HG02981 (cell line): ENCODE data around the gene DRG2.

Source experiments
- ATAC-seq: cut with Tn5 transposase; IDR thresholded peaks from one replicate; pipeline ENCODE4 v1.9.1; 2021; ENCODE audit warnings: mild to moderate bottlenecking, moderate library complexity; ENCODE audit not compliant: unreplicated experiment

Gene DRG2

DNA sequence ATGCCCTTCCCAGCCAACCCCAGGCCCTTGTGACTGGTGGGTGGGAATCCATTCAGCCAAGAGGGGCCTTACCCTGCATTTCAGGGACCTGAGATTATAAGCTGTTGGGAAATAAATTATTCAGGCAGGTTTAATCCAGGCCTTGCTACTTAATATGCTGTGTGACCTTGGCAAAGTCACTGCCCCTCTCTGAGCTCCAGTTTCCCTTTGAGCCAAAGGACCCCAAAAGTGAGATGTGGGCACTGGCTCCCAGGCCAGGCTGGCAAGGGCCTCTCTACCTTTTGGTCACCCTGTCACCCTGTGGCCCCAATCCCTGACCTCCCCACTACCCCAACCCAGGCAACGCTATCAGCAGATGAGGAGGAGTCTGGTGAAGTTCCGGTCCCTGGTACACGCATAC, 54.7 kb downstream of the DRG2 start:
- no peak for ATAC-seq

DNA sequence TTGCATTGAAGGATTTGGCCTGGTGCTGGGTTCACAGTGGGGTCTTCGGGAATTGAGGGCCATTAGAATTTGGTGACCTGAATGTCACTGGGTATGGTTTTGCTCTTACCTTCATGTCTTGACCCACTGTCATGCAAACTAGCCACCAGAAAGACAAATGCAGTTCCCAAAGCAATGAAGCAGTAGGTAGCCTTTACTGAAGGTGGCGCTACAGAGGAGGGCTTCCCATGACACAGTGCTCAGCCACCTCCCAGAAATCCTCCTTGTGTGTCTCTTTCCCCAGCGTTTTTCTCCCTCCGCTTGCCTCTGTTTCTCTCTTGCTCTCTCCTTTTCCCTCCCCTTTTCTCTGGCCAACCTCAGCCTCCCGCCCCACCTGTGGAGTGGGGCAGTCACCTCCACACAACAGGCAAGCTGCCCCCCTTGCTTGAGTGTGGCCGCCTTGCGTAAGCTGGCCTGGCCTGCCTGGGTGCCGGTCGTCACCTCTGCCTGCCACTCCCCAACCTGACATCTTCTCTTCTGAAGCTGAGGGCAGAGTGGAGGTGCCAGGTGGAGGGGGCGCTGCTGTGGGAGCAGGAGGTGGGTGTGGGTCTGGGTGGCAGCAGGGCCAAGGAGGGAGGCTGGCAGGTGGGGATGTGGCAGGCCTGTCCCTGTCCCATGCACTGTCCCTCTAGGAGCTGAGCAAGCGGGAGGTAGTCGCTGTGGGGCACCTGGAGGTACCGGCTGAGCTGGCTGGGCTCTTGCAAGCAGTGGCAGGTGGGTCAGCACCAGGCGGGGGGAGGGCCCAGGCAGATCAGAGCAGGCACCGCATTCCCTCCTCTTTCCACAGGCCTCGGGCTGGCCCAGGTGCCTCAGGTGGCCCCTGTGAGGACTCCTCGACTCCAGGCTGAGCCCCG, 55.5 kb downstream of the DRG2 start:
- no peak for ATAC-seq

DNA sequence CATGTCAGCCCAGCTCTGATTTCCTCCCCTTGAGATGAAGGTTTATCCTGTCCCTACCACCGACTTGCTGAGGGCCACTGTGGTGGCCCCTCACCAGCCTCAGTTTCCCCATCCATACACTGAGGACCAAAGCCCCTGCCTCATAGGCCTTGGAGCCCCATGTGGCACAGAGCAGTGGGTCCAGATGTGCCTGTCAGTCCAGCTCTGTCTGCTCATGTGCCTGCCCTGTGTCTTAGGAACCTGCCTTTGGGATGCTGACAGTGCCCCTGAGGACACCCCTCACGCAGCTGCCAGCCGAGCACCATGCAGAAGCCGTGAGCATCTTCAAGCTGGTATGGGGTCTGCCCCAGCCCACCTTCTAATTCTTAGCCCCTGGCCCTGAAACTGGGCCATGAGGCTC, 56.5 kb downstream of the DRG2 start:
- ATAC-seq = no peak

- no peak for ATAC-seq
Measured at GRCh38 chr17:18144855-18145254, 57.1 kb downstream of the DRG2 start.

GRCh38 chr17:18145811-18146210, 58.1 kb downstream of the DRG2 start:
- ATAC-seq = no peak

DNA sequence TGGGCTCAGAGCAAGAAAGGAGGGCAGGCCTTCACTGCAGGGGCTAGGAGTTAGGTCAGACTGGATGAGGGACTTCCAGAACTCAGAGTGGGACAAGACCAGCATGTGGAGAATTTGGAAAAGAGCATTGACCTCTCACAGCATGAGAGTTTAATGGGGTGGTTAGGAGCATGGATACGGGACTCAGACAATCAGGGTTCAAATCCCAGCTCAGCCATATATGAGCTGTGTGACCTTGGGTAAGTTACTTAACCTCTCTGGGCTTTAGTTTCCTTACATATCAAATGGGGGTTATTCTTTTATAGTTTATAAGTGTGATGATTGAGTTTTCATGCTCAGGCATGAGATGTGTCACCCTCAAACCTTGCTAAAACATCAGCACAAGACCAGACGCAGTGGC, 58.5 kb downstream of the DRG2 start:
- no peak for ATAC-seq

GRCh38 chr17:18146980-18147379, 59.2 kb downstream of the DRG2 start:
- no peak for ATAC-seq

DNA sequence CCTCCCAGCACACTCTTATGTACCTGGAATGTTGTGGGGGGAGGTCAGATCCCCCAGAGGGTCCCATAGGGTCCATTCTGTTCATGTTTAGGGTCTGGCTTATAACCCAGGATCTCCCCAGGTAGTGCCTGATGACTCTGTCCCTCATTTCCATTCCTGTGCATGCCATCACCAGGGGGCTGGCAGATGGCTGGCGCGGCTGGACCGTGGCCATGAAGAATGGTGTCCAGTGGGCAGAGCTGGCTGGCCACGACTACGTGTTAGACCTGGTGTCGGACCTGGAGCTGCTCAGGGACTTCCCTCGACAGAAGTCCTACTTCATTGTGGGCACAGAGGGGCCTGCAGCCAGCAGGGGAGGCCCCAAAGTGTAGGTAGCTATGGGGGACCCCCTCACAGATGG, 60.8 kb downstream of the DRG2 start:
- ATAC-seq = no peak

DNA sequence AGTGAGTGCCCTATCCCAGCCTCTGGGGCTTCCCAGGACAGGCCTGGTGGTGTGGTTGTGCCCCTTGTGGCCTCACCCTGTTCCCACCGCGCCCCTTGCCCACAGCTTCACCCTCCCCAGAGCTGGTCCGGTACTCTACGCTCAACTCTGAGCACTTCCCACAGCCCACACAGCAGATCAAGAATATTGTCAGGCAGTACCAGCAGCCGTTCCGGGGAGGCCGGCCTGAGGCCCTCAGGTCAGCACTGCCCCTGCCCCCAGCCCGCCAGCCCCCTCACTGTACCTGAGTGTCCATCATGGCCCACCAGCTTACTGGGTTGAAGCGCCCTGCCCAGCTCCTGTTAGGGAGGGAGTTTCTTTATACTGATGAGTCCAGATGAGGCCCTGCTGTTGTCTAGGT, 63.5 kb downstream of the DRG2 start:
- ATAC-seq = no peak

- no peak for ATAC-seq
Measured at GRCh38 chr17:18155179-18155578, 67.4 kb downstream of the DRG2 start.

- ATAC-seq = no peak
Measured at GRCh38 chr17:18156171-18156975, 68.6 kb downstream of the DRG2 start.

- ATAC-seq = no peak
Measured at GRCh38 chr17:18156976-18157280, 69.2 kb downstream of the DRG2 start.
